A549 (cell line): ENCODE data around the gene TRAK2.

Experiments used
- BHLHE40 ChIP-seq: IDR thresholded peaks from 2 replicates; pipeline ENCODE4 v1.6.1; 2012; ENCODE audit warnings: low read depth, low read length, inconsistent platforms
- POLR2A ChIP-seq: IDR thresholded peaks from 2 replicates; pipeline ENCODE4 v1.6.1; 2012; ENCODE audit warnings: mild to moderate bottlenecking, low read length
- POLR2AphosphoS2 ChIP-seq: conservative IDR thresholded peaks from 2 replicates; pipeline ENCODE4 v1.6.1; 2012; ENCODE audit warnings: low read length, improper control_type of control experiment, inconsistent platforms
- RAD21 ChIP-seq, 2 experiments: fragments of >200 bp in 1 of 2; sonication (Bioruptor Twin) in 1 of 2; formaldehyde crosslinking in 1 of 2; IDR thresholded peaks in 1 of 2; conservative IDR thresholded peaks in 1 of 2; 2 replicates in 1 of 2; 3 replicates in 1 of 2; pipeline ENCODE4 v1.6.1; 2012 to 2018; ENCODE audit warnings: inconsistent platforms in 1 of 2
- RFX5 ChIP-seq: fragments of 450-650 bp; IDR thresholded peaks from 2 replicates; pipeline ENCODE4 v1.7.1; 2014; ENCODE audit warnings: antibody characterized with exemption, mild to moderate bottlenecking, moderate library complexity
- TF ChIP-seq, protein P1 (sequence below): fragments of >200 bp; sonication (Bioruptor Twin); formaldehyde crosslinking; IDR thresholded peaks from 3 replicates; pipeline ENCODE4 v1.5.1; 2016

DNA sequence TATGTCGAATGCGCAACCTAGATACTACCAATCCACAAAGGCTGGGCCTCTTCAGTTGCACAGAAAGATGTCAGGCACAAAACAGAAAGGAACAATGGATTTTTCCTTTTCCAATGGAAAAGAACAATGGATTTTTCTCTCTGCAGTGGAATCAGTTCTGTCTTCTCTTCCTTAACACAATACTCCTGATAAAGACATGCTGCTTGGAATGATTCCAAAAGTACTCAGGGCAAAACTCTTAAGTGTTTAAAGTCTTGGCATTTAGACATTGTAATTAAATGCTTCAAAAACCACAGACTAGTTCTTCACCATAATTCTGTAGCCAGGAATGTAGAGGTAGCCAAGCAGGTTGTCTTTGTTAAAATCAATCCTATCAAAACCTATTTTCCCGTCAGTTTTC lies 47.4 kb downstream of the TRAK2 start:
- TF ChIP-seq BHLHE40: no peak
- no peak for TF ChIP-seq RAD21 (conservative IDR thresholded peaks at IDR 0.05 in 1 of 2, IDR thresholded peaks at IDR 0.05 in 1 of 2)
- TF ChIP-seq, protein P1, sequence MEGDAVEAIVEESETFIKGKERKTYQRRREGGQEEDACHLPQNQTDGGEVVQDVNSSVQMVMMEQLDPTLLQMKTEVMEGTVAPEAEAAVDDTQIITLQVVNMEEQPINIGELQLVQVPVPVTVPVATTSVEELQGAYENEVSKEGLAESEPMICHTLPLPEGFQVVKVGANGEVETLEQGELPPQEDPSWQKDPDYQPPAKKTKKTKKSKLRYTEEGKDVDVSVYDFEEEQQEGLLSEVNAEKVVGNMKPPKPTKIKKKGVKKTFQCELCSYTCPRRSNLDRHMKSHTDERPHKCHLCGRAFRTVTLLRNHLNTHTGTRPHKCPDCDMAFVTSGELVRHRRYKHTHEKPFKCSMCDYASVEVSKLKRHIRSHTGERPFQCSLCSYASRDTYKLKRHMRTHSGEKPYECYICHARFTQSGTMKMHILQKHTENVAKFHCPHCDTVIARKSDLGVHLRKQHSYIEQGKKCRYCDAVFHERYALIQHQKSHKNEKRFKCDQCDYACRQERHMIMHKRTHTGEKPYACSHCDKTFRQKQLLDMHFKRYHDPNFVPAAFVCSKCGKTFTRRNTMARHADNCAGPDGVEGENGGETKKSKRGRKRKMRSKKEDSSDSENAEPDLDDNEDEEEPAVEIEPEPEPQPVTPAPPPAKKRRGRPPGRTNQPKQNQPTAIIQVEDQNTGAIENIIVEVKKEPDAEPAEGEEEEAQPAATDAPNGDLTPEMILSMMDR: no peak
- no peak for TF ChIP-seq POLR2AphosphoS2
- TF ChIP-seq RFX5: no peak
- TF ChIP-seq POLR2A: no peak
